ENCODE measurements around the gene EYA2. TPM values are rescaled to one million over a fixed set of nuclear protein-coding genes. Genes with fewer than 3 reads are reported as not detected.
A peak's percentile ranks its signal among the peaks of the same experiment; 100 is the strongest.
"Not testable (repeated sequence)": the region's sequence is repeated elsewhere in the genome, so short reads cannot be mapped to it uniquely, and the experiment has no call there.

EYA2 gene
- total RNA-seq, 2 experiments from 2014 or later = not detected

GRCh38 chr20:47165376-47165865 is 270.8 kb downstream of the EYA2 start:
- no peaks in the 10 kb centered on the region for H3K36me3 Mint-ChIP-seq (ENCODE audit: low read depth)

GRCh38 chr20:47167846-47168245 is 273.2 kb downstream of the EYA2 start:
- H3K4me3 Mint-ChIP-seq = no peak overlapping the region
- no peaks in the 10 kb centered on the region for H3K4me1 Mint-ChIP-seq (ENCODE audit: low read depth)
- CTCF ChIA-PET = no interaction called here
- POLR2A ChIA-PET = no interaction called here
- no peaks in the 10 kb centered on the region for H3K36me3 Mint-ChIP-seq (ENCODE audit: low read depth)
- no peak overlapping the region for H3K27ac Mint-ChIP-seq
- DNase-seq = no peak
- peaks cover 4% of the 10 kb centered on the region for H3K27me3 Mint-ChIP-seq (ENCODE audit: low read depth)
- no peaks in the 10 kb centered on the region for H3K9me3 Mint-ChIP-seq (ENCODE audit: insufficient read depth)
- no peak for ATAC-seq

More at GRCh38 chr20:47165376-47165865, 270.8 kb downstream of the EYA2 start:
- Mint-ChIP-seq H3K27me3 (ENCODE audit: low read depth) (peaks cover 4% of the 10 kb centered on the region), H3K4me1 (ENCODE audit: low read depth) (no peaks in the 10 kb centered on the region), H3K9me3 (ENCODE audit: insufficient read depth) (no peaks in the 10 kb centered on the region), H3K4me3 (no peak overlapping the region), H3K27ac (no peak overlapping the region)
- no peak for ATAC-seq
- ChIA-PET CTCF (interaction anchor here (0.6 to 1.4 kb wide), 2 partner anchors 219 to 406 kb away, joined by 3 read pairs; no protein-coding TSS in a partner anchor), POLR2A (no interaction called here)
- no peak for DNase-seq

- ATAC-seq = no peak
- POLR2A ChIA-PET = no interaction called here
These were observed 277.9 kb downstream of the EYA2 start for GRCh38 chr20:47172579-47172978.

GRCh38 chr20:47173596-47174216 is 279.1 kb downstream of the EYA2 start:
- no peak overlapping the region for H3K4me3 Mint-ChIP-seq
- no peak for ATAC-seq
- DNase-seq = no peak
- H3K9me3 Mint-ChIP-seq (ENCODE audit: insufficient read depth) = no peaks in the 10 kb centered on the region
- CTCF ChIA-PET = no interaction called here
- no peaks in the 10 kb centered on the region for H3K36me3 Mint-ChIP-seq (ENCODE audit: low read depth)
- H3K27me3 Mint-ChIP-seq (ENCODE audit: low read depth) = peaks cover 7% of the 10 kb centered on the region
- H3K4me1 Mint-ChIP-seq (ENCODE audit: low read depth) = no peaks in the 10 kb centered on the region
- H3K27ac Mint-ChIP-seq = no peak overlapping the region
- POLR2A ChIA-PET = no interaction called here

More at GRCh38 chr20:47172579-47172978, 277.9 kb downstream of the EYA2 start:
- Mint-ChIP-seq H3K4me3 (no peak overlapping the region), H3K36me3 (ENCODE audit: low read depth) (no peaks in the 10 kb centered on the region), H3K27ac (no peak overlapping the region), H3K4me1 (ENCODE audit: low read depth) (no peaks in the 10 kb centered on the region), H3K27me3 (ENCODE audit: low read depth) (peaks cover 8% of the 10 kb centered on the region), H3K9me3 (ENCODE audit: insufficient read depth) (no peaks in the 10 kb centered on the region)
- no peak for DNase-seq
- CTCF ChIA-PET = no interaction called here

- Mint-ChIP-seq H3K36me3 (ENCODE audit: low read depth) (no peaks in the 10 kb centered on the region), H3K9me3 (ENCODE audit: insufficient read depth) (no peaks in the 10 kb centered on the region), H3K4me3 (no peak overlapping the region), H3K27me3 (ENCODE audit: low read depth) (peaks cover 5% of the 10 kb centered on the region), H3K27ac (no peak overlapping the region), H3K4me1 (ENCODE audit: low read depth) (no peaks in the 10 kb centered on the region)
- DNase-seq (no peak), ATAC-seq (no peak)
- POLR2A ChIA-PET = no interaction called here
- CTCF ChIA-PET = interaction anchor here (1.2 kb wide), 1 partner anchor 209 kb away, joined by 3 read pairs; no protein-coding TSS in a partner anchor
These were observed 280.0 kb downstream of the EYA2 start for GRCh38 chr20:47174456-47175243.

GRCh38 chr20:47175493-47175892 is 280.9 kb downstream of the EYA2 start:
- POLR2A ChIA-PET = no interaction called here
- no peaks in the 10 kb centered on the region for H3K4me1 Mint-ChIP-seq (ENCODE audit: low read depth)

GRCh38 chr20:47176217-47176616 is 281.6 kb downstream of the EYA2 start:
- H3K27ac Mint-ChIP-seq; POLR2A ChIA-PET; DNase-seq; H3K27me3 Mint-ChIP-seq (ENCODE audit: low read depth); CTCF ChIA-PET; H3K4me3 Mint-ChIP-seq; H3K9me3 Mint-ChIP-seq (ENCODE audit: insufficient read depth); H3K36me3 Mint-ChIP-seq (ENCODE audit: low read depth); ATAC-seq; H3K4me1 Mint-ChIP-seq (ENCODE audit: low read depth): not testable (repeated sequence)

More at GRCh38 chr20:47175493-47175892, 280.9 kb downstream of the EYA2 start:
- Mint-ChIP-seq H3K4me3 (no peak overlapping the region), H3K27ac (no peak overlapping the region), H3K9me3 (ENCODE audit: insufficient read depth) (no peaks in the 10 kb centered on the region), H3K36me3 (ENCODE audit: low read depth) (no peaks in the 10 kb centered on the region), H3K27me3 (ENCODE audit: low read depth) (peaks cover 5% of the 10 kb centered on the region)
- ATAC-seq (no peak), DNase-seq (no peak)
- CTCF ChIA-PET = interaction anchor here (1.2 kb wide), 1 partner anchor 209 kb away, joined by 3 read pairs; no protein-coding TSS in a partner anchor

- Mint-ChIP-seq H3K36me3 (ENCODE audit: low read depth) (no peaks in the 10 kb centered on the region), H3K9me3 (ENCODE audit: insufficient read depth) (peaks cover 3% of the 10 kb centered on the region), H3K27me3 (ENCODE audit: low read depth) (peaks cover 5% of the 10 kb centered on the region), H3K4me3 (no peak overlapping the region), H3K4me1 (ENCODE audit: low read depth) (peaks cover 2% of the 10 kb centered on the region), H3K27ac (no peak overlapping the region)
- ChIA-PET POLR2A (no interaction called here), CTCF (no interaction called here)
- ATAC-seq = no peak
- no peak for DNase-seq
These were observed 283.6 kb downstream of the EYA2 start for GRCh38 chr20:47178277-47178676.

GRCh38 chr20:47178851-47179250 is 284.2 kb downstream of the EYA2 start:
- H3K27me3 Mint-ChIP-seq (ENCODE audit: low read depth) = peaks cover 5% of the 10 kb centered on the region
- H3K9me3 Mint-ChIP-seq (ENCODE audit: insufficient read depth) = peaks cover 3% of the 10 kb centered on the region
- H3K36me3 Mint-ChIP-seq (ENCODE audit: low read depth) = no peaks in the 10 kb centered on the region
- H3K27ac Mint-ChIP-seq = no peak overlapping the region
- no peak overlapping the region for H3K4me3 Mint-ChIP-seq
- POLR2A ChIA-PET = no interaction called here
- peaks cover 2% of the 10 kb centered on the region for H3K4me1 Mint-ChIP-seq (ENCODE audit: low read depth)
- DNase-seq (no peak), ATAC-seq (no peak)
- CTCF ChIA-PET = no interaction called here

GRCh38 chr20:47179267-47179666 is 284.6 kb downstream of the EYA2 start:
- ChIA-PET POLR2A (no interaction called here), CTCF (no interaction called here)
- H3K27ac Mint-ChIP-seq = no peak overlapping the region
- ATAC-seq (no peak), DNase-seq (no peak)
- H3K4me3 Mint-ChIP-seq = no peak overlapping the region
- H3K4me1 Mint-ChIP-seq (ENCODE audit: low read depth) = peaks cover 2% of the 10 kb centered on the region
- no peaks in the 10 kb centered on the region for H3K36me3 Mint-ChIP-seq (ENCODE audit: low read depth)
- H3K27me3 Mint-ChIP-seq (ENCODE audit: low read depth) = peaks cover 5% of the 10 kb centered on the region
- H3K9me3 Mint-ChIP-seq (ENCODE audit: insufficient read depth) = peaks cover 3% of the 10 kb centered on the region

GRCh38 chr20:47181056-47181862 is 286.6 kb downstream of the EYA2 start:
- Mint-ChIP-seq H3K27ac (no peak overlapping the region), H3K4me1 (ENCODE audit: low read depth) (peaks cover 2% of the 10 kb centered on the region), H3K9me3 (ENCODE audit: insufficient read depth) (peaks cover 3% of the 10 kb centered on the region), H3K27me3 (ENCODE audit: low read depth) (peaks cover 5% of the 10 kb centered on the region), H3K4me3 (no peak overlapping the region), H3K36me3 (ENCODE audit: low read depth) (no peaks in the 10 kb centered on the region)
- DNase-seq = peak; percentile 50
- CTCF ChIA-PET = interaction anchor here (0.5 to 1.8 kb wide), 3 partner anchors 15 to 157 kb away, joined by 3 to 5 read pairs (median 3); no protein-coding TSS in a partner anchor
- POLR2A ChIA-PET = no interaction called here
- ATAC-seq = peak; percentile 57

Data from activated CD8-positive, alpha-beta T cell treated with anti-CD3 and anti-CD28 coated beads, Interleukin-2, amount 10 ng/mL, durations not matched to agents 7 days and 5 days (primary cell).